Suprapubic skin (tissue), 4 donors: ENCODE measurements around the gene ARHGAP22. TPM values are rescaled to one million over a fixed set of nuclear protein-coding genes. Genes with fewer than 3 reads are reported as not detected.

ENCODE experiments used
- DNase-seq, 2 donors: peaks; one replicate each; pipeline ENCODE4 v3.0.0-alpha.2; 2019; ENCODE audit warnings: low spot score in 2 of 2
- H3K27ac ChIP-seq: fragments of 200-600 bp; sonication (generic); one replicate; pipeline ENCODE4 v1.5.1; 2019
- H3K27me3 ChIP-seq: fragments of 200-600 bp; sonication (generic); one replicate; pipeline ENCODE4 v1.5.1; 2019
- H3K36me3 ChIP-seq: fragments of 200-600 bp; sonication (generic); one replicate; pipeline ENCODE4 v1.5.1; 2019
- H3K4me1 ChIP-seq: fragments of 200-600 bp; sonication (generic); one replicate; pipeline ENCODE4 v1.5.1; 2019
- H3K4me3 ChIP-seq: fragments of 200-600 bp; sonication (generic); one replicate; pipeline ENCODE4 v1.5.1; 2019; ENCODE audit warnings: mild to moderate bottlenecking
- H3K9me3 ChIP-seq: fragments of 200-600 bp; sonication (generic); one replicate; pipeline ENCODE4 v1.5.1; 2019
- EP300 ChIP-seq: sonication (generic); formaldehyde crosslinking; IDR thresholded peaks from one replicate; pipeline ENCODE4 v1.6.1; 2017; ENCODE audit warnings: antibody characterized with exemption
- POLR2A ChIP-seq, 2 donors: fragments of 450-650 bp; IDR thresholded peaks; one replicate each; pipeline ENCODE4 v1.6.1; 2017; ENCODE audit warnings: antibody characterized with exemption in 2 of 2, mild to moderate bottlenecking in 2 of 2, moderate library complexity in 2 of 2
- POLR2AphosphoS5 ChIP-seq, 3 donors: sonication (generic); formaldehyde crosslinking; IDR thresholded peaks; one replicate each; pipeline ENCODE4 v1.6.1; 2017; ENCODE audit warnings: antibody characterized with exemption in 3 of 3
- WGBS: methylation state at CpG from one replicate; pipeline ENCODE4 v1.1.5; 2018; 5-methylcytosine and 5-hydroxymethylcytosine counted together
- total RNA-seq, 4 donors: library from RNA; depleted of rRNA; stranded (reverse); fragments of >200 nt; gene quantifications; one replicate each; pipeline ENCODE4 v1.1.0, GENCODE V29; 2016
- TF ChIP-seq, protein P1 (sequence below), 2 donors: fragments of 200-600 bp in 1 of 2; fragments of 450-650 bp in 1 of 2; sonication (generic) in 1 of 2; IDR thresholded peaks; one replicate each; pipeline ENCODE4 v1.5.1; 2016 to 2019; ENCODE audit warnings: antibody characterized with exemption in 2 of 2, mild to moderate bottlenecking in 1 of 2, moderate library complexity in 1 of 2

Gene ARHGAP22
- total RNA-seq, 4 donors from 2014 or later: 0.98 to 7.2 (median 2.2) TPM

GRCh38 chr10:48466611-48467240, 138.1 kb downstream of the ARHGAP22 start:
- Histone ChIP-seq H3K4me1 (peaks cover 27% of the 10 kb centered on the region), H3K27me3 (peaks cover 9% of the 10 kb centered on the region), H3K27ac (no peak overlapping the region), H3K36me3 (no peaks in the 10 kb centered on the region), H3K4me3 (peak overlapping the region; percentile 40), H3K9me3 (no peaks in the 10 kb centered on the region)
- WGBS: 80% methylated on average over 1 of the region's 43 CpGs
- no peak for TF ChIP-seq POLR2A (IDR thresholded peaks at IDR 0.05)
- no peak for TF ChIP-seq POLR2AphosphoS5 (IDR thresholded peaks at IDR 0.05)
- TF ChIP-seq, protein P1, sequence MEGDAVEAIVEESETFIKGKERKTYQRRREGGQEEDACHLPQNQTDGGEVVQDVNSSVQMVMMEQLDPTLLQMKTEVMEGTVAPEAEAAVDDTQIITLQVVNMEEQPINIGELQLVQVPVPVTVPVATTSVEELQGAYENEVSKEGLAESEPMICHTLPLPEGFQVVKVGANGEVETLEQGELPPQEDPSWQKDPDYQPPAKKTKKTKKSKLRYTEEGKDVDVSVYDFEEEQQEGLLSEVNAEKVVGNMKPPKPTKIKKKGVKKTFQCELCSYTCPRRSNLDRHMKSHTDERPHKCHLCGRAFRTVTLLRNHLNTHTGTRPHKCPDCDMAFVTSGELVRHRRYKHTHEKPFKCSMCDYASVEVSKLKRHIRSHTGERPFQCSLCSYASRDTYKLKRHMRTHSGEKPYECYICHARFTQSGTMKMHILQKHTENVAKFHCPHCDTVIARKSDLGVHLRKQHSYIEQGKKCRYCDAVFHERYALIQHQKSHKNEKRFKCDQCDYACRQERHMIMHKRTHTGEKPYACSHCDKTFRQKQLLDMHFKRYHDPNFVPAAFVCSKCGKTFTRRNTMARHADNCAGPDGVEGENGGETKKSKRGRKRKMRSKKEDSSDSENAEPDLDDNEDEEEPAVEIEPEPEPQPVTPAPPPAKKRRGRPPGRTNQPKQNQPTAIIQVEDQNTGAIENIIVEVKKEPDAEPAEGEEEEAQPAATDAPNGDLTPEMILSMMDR (IDR thresholded peaks at IDR 0.05): no peak
- TF ChIP-seq EP300: no peak
- DNase-seq: peak; percentile 51 to 53

DNA sequence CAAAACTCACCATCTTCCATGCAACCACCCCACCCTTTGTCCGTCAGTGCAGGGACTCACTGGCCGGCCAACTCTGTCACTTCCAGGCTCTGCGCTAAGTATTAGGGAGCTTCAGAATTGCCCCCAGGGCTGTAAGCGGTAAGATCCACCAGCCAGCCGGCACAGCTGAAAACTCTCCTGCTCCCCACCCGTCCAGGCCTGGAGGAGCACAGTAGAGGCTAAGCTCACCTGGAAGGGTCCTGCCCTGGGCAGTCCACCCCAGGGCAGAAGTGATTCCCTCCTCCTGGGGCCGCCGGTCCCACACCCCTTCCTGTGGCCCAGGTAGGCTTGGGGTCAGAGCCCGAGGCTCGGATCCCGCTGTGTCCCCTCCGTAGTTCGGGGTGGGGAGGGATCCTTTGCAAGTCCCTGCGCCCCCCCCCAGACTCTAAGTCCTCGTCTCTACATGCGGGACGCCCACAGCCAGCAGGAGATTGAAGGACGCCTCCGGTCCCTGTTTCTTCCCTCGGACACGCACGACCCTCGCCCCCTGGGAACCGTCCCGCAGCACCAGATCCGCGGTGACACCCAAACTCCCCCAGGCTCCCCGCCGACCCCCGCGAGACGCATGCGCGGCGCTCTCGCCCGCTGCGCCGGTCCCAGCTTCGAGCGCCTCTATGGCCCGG, 138.9 kb downstream of the ARHGAP22 start:
- H3K4me3 ChIP-seq: peak overlapping the region; percentile 40
- peaks cover 9% of the 10 kb centered on the region for H3K27me3 ChIP-seq
- H3K27ac ChIP-seq: no peak overlapping the region
- WGBS: 62% methylated on average over 4 of the region's 42 CpGs
- no peaks in the 10 kb centered on the region for H3K9me3 ChIP-seq
- TF ChIP-seq POLR2A (IDR thresholded peaks at IDR 0.05): no peak
- TF ChIP-seq, protein P1 (IDR thresholded peaks at IDR 0.05): no peak
- TF ChIP-seq POLR2AphosphoS5 (IDR thresholded peaks at IDR 0.05): no peak
- no peak for TF ChIP-seq EP300
- DNase-seq: peak; percentile 54 to 76
- no peaks in the 10 kb centered on the region for H3K36me3 ChIP-seq
- peaks cover 21% of the 10 kb centered on the region for H3K4me1 ChIP-seq

- DNase-seq: peak; percentile 59 to 69
- Histone ChIP-seq H3K4me3 (peak overlapping the region; percentile 40), H3K4me1 (peaks cover 21% of the 10 kb centered on the region), H3K27ac (no peak overlapping the region), H3K27me3 (peaks cover 9% of the 10 kb centered on the region), H3K9me3 (no peaks in the 10 kb centered on the region), H3K36me3 (no peaks in the 10 kb centered on the region)
- WGBS: 26% methylated on average over 13 of the region's 27 CpGs
- TF ChIP-seq POLR2A (IDR thresholded peaks at IDR 0.05): no peak
- TF ChIP-seq, protein P1 (IDR thresholded peaks at IDR 0.05): no peak
- TF ChIP-seq EP300: no peak
- TF ChIP-seq POLR2AphosphoS5 (IDR thresholded peaks at IDR 0.05): no peak
Observed at GRCh38 chr10:48464871-48465736, 139.8 kb downstream of the ARHGAP22 start.

- no peak for TF ChIP-seq EP300
- no peak for TF ChIP-seq POLR2A (IDR thresholded peaks at IDR 0.05)
- no peak for TF ChIP-seq POLR2AphosphoS5 (IDR thresholded peaks at IDR 0.05)
- TF ChIP-seq, protein P1 (IDR thresholded peaks at IDR 0.05): no peak
- Histone ChIP-seq H3K9me3 (no peaks in the 10 kb centered on the region), H3K36me3 (no peaks in the 10 kb centered on the region), H3K4me1 (peaks cover 21% of the 10 kb centered on the region), H3K27me3 (peaks cover 9% of the 10 kb centered on the region), H3K4me3 (no peak overlapping the region), H3K27ac (no peak overlapping the region)
- WGBS: 76% methylated on average over 8 of the region's 9 CpGs
- peak; percentile 34 to 65 for DNase-seq
Observed at GRCh38 chr10:48464121-48464870, 140.6 kb downstream of the ARHGAP22 start.
